CD4-positive, alpha-beta T cell treated with Interleukin-17A for 1 hour (primary cell): Measurements from ENCODE around the gene ARHGEF17.

ENCODE experiments used
- DNase-seq: peaks from one replicate; pipeline ENCODE4 v3.0.0-alpha.2; 2020

The ARHGEF17 gene

DNA sequence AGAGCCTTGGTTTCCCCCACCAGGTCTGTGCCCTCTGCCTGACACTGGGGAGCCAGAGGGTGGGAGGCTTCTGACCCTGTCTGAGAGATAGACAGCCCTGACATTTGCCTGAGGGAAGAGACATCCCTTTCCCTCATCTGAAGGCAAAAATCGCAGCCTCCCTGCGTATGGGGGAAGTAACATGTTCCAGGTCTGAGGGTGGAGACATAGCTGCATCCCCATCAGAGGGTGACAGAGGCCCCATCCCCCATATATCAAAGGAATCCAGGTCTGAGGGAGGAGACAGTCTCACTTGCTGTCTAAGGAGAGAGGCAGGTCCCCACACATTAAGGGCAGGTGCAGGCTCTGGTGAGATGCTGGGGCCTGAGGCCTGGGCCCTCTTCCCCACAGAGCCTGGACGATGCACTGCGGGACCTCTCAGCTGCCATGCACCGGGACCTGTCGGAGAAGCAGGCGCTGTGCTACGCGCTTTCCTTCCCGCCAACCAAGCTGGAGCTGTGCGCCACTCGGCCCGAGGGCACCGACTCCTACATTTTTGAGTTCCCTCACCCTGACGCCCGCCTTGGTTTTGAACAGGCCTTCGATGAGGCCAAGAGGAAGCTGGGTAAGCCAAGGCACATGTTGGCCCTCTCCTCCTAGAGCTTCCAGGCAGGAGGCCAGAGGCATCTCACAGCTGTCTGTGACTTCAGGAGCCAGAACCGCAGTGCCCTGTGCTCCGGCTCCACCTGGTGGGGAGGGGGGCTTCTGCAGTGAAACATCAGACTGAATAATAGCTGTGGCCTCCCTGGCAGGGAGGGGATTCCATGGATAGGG, 52.1 kb downstream of the ARHGEF17 start:
- peak; percentile 34 for DNase-seq

DNA sequence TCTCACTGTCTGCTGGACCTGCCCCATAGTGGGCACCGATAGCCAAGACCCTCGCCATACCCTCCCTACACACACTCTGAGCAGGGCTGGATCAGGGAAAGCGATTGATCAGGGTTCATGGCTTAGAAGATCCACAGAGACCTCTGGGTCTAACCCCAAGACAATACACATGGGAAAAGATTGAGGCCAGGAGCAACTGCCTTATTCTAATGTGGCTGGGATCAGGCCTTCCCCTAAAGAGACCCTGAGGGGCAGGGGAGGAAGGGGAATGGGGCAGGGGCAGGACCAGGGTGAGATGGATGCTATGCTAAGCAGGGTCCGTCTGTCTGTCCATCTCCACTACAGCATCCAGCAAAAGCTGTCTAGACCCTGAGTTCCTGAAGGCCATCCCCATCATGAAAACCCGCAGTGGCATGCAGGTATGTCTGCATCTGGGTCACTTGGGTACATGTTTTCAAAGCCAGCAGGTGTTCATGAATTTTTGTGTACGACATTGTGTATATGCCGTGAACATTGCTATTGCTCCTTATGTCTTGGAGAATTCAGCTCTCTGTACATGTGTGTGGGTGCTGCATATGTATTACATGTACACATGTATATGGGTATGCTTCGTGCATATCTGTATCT, 52.8 kb downstream of the ARHGEF17 start:
- DNase-seq = no peak

DNA sequence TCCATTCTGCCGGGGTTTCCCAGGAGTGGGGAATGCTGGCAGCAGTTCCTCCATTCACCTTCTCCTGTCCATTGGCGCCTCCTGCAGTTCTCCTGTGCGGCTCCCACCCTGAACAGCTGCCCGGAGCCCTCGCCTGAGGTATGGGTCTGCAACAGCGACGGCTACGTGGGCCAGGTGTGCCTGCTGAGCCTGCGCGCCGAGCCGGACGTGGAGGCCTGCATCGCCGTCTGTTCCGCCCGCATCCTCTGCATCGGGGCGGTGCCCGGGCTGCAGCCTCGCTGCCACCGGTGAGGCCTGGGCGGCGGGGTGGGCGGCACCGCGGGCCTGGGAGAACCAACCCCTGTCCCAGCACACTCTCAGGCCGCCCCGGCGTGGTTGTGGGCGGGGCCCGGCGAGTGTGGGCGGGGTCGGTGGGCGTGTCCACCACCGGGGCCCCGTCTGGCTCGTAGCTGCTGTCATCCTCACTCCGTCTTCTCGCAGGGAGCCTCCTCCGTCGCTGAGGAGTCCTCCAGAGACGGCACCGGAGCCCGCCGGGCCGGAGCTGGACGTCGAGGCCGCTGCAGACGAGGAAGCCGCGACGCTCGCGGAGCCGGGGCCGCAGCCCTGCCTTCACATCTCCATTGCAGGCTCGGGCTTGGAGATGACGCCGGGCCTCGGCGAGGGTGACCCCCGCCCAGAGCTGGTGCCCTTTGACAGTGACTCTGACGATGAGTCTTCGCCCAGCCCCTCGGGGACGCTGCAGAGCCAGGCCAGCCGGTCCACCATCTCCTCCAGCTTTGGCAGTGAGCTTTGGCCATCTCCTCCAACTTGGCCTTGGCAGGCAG, 54.1 kb downstream of the ARHGEF17 start:
- DNase-seq = no peak

DNA sequence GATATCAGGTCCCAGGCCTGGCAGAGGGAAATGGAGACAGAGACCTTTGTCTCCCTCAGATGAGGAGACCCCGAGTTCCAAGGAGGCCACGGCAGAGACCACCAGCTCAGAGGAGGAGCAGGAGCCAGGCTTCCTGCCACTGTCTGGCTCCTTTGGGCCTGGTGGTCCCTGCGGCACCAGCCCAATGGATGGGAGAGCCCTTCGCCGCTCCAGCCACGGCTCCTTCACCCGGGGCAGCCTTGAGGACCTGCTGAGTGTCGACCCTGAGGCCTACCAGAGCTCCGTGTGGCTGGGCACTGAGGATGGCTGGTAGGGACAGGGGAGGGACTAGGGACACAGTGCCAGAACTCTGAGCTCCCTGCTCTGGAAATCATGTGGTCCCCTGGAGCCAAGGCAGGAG, 55.1 kb downstream of the ARHGEF17 start:
- DNase-seq = no peak

DNA sequence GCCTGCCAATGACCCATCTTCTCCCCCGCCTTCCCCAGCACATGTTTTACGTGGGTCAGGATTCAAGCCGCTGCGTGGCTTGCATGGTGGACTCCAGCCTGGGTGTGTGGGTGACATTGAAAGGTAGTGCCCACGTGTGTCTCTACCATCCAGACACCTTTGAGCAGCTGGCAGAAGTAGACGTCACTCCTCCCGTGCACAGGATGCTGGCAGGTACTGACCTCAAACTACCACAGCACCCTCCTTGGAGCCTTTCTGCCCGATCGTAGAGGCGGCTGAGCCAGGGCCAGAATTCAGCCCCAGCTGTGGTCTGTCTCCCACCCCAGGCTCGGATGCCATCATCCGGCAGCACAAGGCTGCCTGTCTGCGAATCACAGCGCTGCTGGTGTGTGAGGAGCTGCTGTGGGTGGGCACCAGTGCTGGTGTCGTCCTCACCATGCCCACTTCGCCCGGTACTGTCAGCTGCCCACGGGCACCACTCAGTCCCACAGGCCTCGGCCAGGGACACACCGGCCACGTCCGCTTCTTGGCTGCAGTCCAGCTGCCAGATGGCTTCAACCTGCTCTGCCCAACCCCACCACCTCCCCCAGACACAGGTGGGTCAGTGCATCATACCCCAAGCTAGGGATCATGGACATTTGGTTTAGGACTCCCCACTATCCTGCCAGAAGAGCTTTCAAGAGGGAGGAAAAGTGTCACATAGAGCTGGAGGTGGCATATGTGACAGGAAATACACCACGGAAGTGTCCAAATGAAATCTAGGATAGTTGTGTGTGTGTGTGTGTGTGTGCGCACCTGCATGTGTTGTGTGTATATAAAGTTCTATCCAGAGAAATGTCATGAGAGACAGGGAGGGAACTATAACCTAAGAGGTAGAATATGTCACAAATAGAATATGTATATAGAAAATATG, 57.5 kb downstream of the ARHGEF17 start:
- peak; percentile 7 for DNase-seq

DNA sequence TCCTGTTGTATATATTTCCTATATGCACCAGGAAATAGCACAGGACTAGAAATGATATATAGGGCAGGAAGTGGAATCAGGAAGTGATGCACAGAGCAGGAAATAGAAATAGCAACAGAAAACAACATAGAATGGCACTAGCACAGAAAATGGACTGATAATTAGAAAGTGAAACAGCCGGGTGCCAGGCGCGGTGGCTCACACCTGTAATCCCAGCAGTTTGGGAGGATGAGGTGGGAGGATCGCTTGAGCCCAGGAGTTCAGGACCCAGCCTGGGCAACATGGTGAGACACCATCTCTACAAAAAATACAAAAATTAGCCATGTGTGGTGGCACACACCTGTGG, 58.2 kb downstream of the ARHGEF17 start:
- DNase-seq = peak; percentile 74

DNA sequence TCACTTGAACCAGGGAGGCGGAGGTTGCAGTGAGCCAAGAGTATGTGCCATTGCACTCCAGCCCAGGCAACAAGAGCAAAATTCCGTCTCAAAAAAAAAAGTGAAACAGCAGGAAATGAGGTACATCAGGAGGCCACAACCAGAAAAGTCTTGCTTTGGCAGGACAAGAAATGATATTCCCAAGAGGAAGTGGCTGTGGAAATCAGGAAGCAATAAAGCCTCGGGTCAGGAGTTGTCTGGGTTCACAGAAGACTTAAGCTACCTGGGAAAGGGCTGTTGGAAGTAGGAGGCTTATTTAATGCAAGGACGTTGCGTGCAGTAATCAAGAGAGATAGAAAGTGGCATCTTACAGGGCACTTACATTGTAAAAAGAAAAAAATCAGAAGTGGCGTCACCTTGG, 58.9 kb downstream of the ARHGEF17 start:
- no peak for DNase-seq

DNA sequence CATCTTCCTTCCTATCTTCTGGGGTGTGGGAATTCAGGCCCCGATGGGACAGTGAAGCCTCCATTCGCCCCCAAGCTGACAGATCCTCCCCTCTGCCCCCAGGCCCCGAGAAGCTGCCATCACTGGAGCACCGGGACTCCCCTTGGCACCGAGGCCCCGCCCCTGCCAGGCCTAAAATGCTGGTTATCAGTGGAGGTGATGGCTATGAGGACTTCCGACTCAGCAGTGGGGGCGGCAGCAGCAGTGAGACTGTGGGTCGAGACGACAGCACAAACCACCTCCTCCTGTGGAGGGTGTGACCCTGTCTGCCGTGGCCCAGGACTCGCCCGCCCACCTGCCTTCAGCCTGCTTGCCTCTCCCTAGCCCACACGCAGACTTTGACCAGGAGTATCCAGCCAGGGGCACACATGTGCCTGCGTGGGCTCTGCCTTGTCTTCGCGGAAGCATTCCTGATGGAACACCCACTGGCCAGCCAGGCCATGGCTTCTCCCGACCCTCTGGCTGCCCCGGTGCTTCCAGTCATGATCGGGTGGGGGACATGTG, 59.5 kb downstream of the ARHGEF17 start:
- peak; percentile 28 for DNase-seq

DNA sequence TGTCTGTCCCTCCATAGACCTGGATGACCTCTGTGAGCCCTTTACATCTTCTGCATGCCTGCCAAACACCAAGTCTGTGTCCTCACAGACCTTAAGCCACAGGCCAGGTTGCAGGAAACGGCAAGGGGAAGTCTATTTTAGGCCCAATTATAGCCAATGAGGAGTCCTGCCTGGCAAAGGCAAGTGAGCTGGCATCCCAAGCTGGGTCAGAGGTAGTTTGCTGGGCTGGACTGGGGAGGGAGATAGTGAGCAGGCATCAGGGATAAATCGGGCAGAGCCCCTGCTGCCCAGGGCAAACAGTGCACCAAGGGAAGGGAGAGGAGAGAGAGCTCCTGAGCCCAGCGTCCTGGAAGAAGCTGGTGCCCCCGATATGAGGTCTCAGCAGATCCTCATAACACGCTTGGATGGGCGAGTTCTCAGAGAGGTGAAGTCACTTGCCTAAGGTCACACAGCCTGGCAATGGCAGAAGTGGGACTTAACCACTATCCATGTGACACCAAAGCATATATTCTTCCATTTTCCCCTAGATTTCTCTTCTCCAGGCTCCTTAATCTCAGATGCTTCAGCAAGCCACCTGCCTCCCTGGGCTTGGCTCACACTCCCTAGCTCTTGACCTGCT, 64.4 kb downstream of the ARHGEF17 start:
- no peak for DNase-seq

DNA sequence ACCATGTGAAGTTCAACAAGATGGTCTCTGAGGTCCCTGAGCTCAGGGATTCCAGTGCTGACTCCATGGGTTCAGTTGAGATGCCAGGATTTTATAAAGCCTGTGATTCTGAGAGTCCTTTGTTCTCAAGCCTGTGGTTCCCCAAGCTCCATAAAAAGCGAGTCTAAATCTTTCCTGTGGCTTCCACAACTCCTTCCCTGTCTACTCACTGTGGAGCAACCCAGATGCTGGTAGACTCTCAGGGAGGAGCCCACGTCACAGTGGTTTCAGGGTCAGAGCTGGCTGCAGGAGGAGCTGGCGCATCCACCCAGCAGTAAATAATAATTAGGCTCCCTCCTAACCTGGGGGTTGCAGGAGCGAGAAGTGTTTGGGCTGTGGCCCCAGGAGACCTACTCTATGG, 66.1 kb downstream of the ARHGEF17 start:
- DNase-seq = no peak

DNA sequence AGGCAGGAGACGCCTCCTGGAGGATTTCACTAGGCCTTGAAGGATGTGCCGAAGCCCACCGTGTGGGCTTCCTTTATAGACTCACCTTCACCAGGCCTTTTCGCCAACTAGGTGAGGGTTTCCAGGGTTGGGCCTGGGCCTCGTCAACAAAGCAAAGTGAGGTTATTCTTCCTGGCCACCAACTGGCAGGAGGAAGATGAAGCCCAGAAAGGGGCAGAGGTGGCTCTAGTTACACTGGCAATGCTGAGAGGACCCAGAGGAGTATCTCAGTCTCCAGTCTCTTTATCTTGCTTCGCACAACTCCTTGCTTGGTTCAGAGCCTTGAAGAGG, 67.7 kb downstream of the ARHGEF17 start:
- DNase-seq = no peak

DNA sequence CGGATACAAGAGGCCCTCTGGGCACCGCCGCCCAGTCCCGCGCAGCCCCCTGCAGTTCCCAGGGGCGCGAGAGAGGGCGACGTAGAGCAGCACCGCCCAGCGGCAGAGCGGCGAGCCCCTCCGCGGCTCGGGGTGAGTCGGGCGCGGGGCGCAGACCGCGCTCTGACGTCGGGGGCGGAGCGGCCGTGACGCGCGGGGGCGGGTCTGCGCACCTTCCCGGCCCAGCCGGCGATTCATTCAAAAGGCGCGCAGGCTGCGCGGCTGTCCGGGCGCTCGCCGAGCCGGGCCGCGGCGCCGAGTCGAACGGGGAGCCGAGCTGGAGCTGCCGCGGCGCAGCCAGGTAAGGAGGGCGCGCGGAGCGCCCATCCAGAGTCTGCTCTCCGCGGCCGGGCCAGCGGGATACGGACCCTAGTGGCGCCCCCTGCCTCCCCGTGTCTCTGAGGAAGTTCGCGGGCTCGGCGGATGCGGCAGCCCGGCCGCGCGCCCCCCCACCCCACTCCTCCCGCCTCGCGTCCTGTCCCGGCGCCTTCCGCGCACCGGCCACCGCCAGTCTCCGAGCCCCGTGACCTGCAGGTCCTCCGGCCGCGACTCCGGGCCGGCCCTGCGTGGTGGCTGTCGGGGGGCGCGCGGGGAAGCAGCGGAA, 68.2 kb downstream of the ARHGEF17 start, which contains the start of gene RELT:
Gene RELT (plus strand): TSS at position 240 of the 643 bp plus-strand sequence. CDS start 12,738 bp downstream, outside the sequence.
- peak; percentile 95 for DNase-seq

DNA sequence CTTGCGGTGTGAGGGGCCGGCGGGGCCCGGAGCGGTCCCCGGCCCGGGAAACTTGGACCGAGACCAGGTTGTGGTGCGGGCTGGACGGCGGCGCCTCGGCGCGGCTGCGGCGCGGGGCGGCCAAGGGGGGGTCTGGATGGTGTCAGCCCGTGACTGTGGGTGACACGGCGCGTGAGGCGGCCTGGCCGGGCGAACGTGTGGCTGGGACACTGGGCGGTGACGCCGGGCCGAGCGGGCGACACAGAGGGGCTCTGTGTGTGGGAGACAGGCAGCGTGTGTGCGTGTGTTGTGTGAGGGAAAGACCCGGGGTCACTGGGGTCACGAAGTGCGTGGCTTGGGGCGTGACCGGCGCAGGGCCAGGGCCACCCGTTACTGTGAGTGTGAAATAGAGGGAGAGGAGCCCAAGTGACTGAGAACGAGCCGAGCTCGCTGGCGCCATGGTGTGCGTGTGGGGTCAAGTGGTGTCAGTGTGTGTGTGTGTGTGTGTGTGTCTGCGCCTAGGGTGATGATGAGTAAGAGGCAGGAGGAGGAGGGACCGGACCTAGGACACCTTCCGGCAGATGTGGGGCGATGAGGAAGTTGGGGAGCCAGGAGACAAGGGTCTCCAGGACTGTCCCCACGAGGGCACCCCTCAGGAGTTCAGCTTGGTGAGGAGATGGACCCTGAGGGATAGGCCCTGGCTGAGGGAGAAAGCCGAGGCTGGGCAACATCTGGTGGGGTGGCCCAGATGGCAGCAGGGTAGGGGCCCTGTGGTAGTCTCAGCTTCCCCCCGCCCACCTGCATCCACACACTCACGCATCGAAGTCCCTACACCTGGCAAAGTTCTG, 68.9 kb downstream of the ARHGEF17 start:
- peak; percentile 79 for DNase-seq

DNA sequence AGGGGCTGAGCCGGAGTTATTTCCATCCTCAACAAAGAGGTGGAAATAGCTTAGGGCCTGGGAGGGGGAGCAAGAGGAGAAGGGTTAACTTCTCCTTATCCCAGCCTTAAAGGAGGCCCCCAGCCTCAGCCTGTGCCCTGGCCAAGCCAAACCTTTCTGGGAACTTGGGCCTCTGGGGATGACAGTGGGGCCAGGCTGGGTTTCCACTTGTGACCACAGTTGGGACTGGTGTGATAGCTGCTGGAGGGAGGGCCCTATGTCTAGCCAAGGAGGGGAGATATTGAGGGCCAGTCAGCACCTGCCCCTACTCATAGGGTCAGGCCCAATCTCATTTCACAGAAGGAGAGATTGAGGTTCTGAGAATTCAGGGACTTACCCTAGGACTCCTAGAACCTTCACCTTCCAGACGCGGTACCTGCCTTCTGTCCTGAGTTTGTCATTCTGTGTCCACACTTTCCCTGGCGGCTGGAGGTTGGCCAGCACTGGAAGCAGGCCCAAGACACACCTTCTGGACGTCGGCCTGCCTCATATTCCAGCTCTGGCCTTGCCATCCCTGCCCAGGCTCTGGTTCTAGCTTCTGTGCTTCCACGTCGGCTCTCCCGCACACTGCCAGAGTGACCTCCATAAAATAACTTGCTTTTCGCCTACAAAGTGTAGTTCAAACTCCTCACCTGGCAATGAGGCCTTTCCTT, 71.3 kb downstream of the ARHGEF17 start:
- DNase-seq = no peak

DNA sequence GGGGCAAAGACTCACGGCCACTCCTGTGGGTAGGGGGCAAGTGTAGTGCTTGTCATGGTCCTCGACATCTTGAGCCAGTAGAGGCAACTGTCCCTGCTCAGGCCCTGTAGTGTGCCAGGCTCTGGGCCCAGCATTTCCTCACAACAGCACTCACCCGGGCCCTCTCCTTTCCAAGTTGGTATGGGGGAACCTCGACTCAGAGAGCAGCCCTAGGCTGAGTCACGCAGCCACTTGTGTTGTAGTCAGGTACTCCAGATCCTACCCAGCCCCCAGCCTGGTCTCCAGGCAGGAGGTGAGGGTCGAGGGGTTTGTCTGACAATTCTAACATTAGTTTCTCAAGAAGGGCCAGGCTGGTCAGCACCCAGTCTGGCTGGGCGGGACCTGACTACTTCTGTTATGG, 72.3 kb downstream of the ARHGEF17 start:
- DNase-seq = peak; percentile 7

DNA sequence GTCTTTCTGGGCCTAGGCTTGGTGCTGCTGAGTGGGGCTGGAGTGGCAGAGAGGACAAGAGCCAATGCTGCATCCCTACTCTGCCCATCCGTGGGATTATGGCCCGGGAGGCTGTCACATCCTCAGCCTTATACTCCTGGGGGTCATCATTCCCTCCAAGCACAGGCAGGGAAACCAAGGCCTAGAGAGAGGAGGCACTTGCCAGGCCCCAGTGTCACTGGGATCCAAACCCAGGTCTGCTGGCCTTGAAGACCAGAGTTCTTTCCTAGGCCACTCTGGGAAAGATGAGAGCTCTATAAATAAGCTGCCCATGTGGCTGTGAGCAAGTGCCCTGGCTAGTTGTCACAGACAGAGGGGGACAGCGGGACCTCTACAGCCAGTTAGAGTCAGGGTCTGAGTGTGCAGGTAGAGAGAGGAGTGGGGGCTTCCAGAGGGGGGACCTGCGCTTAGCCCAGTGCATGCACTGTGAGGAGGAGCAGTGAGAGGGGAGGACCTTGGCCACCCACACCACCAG, 72.9 kb downstream of the ARHGEF17 start:
- no peak for DNase-seq

DNA sequence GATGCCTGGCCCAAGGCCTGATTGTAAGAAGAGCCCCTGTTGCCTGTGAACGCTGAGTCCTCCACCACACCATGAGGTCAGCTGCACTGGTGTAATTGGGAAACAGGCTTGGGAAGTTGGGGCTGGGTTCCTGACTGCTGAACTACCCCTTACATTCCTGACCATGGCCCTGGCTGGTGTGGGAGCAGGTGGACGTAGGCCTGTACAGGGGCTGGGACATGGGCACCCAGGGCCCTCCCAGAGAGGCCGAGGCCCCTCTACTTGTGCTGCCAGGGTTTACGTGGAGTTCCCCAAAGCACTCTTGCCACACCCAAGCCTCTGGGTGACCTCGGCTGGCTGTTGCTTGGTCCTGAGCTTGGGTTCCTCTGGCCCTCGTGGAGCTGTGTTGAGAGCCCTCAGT, 73.5 kb downstream of the ARHGEF17 start:
- peak; percentile 5 for DNase-seq

DNA sequence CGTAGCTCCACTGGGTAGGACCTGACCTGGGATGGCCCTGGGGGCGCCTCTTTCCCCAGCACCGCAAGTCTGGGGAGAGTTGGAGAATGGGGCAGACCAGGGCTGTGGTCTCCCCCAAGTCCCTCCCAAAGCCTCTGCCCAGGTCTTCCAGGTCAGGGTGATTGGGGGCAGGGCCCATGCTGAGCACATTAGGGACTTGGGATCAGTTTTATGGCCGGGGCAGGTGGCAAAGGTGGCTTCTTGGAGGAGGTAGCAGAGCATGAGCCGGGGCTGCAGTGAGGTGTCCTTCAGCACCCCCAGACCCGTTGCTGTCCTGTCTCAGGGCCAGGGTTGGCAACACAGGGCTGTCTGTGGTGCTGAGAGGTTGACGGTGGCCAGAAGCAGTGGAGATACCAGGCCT, 74.1 kb downstream of the ARHGEF17 start:
- no peak for DNase-seq

DNA sequence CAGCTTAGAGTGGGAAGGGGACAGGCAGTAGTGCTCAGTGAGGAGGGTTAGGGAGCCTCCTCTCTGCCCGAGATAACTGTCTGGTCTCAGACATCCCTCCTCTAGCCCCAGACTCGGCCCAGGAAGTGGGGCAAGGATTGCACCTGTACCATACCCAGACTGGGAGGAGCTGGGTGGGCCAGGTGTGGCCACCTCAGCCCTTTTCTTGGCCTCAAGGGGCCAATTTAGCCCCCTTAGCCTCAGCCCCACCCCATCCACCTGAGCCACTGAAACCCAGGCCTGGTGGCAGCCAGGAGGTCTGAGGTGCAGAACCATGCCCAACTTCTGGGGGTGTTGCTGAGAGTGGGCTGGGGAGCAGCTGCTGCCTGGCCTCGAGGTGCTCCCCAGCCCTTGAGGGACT, 74.7 kb downstream of the ARHGEF17 start:
- no peak for DNase-seq
